ENCODE data around the gene ZNF414. TPM values are rescaled to one million over a fixed set of nuclear protein-coding genes. Genes with fewer than 3 reads are reported as not detected.

The ZNF414 gene
- total RNA-seq, 1 donor from 2014 or later, result 6.3 TPM

DNA sequence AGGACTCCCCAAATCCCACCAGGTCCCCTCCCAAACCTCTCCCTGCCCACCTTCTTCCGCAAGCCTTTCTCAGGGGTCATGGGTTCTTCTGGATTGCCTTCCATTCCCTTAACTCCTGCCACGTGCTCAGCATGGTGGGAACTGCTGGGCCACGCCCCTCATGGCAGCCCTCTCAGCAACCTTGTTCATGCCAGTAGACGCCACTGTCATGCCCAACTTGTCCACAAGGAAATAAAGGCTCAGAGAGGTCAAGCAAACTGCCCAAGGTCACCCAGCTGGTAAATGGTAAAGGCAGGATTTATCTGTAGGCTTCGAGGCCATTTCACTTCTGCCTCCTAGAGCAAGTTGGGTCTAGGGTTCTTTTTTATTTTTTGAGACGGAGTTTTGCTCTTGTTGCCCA lies 22.4 kb downstream of the ZNF414 start:
- no peak for DNase-seq (ENCODE audit: low spot score)

DNA sequence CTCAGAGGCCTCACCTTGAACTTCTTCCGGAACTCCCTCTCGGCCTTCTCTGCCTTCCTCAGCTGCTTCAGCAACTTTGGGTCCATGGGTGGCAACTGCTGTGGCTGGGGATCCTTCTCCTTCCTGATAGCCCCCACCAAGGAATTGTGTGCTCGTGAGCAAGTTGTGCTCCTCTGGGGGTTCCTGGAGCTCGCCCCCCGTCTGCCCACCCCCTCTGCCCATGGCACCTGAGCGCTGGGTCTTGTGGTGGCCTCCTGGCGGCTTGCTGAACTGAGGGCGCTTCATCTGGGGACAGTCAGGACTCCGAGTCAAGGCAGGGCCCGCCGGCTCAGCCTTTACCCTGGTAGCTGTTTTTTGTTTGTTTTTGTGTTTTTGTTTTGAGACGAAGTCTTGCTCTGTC lies 23.1 kb downstream of the ZNF414 start:
- DNase-seq (ENCODE audit: low spot score), result no peak

DNA sequence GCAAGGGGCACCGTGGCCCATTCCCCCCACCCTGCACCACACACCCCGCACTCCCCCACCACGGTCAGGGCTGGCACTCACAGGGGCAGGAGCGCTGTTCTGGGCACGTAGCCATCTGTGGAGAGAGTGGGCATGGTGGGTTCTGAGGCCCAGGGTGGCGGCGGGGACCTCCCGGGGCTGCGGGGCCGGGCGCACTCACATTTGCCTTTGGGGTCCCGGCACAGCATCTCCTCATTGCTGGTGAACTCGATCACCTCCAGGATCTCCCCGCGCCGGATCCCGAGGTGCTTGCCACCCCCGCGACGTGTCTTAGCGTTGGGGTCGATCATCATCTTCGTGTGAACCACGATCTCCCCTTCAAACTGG lies 23.6 kb downstream of the ZNF414 start:
- DNase-seq (ENCODE audit: low spot score), result no peak

DNA sequence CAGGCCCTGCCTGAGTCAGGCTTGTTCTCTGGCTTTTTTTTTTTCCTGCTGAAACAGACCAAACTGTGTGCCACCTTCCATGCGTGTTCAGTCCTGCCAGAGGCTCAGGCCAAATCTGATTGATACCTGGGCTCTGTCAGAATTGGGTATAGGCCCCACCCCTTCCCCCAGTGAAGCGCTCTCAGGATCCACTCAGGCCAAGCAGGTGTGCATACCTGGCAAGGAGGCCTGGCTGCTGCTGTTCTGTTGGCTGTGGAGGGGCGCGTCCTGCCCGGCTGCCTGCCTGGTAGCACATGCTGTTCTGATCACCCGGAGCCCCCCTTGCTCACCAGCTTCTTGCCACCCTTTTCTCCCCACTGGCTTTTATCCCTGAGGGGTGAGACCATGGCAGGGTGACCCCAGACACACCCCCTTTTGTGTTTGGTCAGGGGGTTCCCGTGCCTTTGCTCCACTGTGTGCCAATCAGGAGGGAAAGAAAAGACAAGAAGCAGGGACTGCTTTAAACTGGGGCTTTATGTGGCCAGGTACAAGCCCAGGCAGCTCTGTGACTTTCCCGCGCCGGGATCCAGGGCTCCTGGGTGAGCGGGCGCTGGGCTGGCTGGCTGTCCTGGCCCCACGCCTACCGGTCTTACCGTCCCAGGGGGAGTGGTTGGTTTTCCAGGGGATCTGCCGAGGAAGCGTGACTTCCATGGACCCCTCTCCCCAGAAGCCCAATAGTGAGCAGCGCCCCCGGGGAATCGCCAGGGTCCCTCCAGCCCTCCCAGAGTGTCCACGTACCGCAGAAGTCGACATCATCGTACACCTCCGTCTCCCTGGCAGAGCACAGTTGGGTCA lies 24.2 kb downstream of the ZNF414 start:
- peak; percentile 67 for DNase-seq (ENCODE audit: low spot score)

DNA sequence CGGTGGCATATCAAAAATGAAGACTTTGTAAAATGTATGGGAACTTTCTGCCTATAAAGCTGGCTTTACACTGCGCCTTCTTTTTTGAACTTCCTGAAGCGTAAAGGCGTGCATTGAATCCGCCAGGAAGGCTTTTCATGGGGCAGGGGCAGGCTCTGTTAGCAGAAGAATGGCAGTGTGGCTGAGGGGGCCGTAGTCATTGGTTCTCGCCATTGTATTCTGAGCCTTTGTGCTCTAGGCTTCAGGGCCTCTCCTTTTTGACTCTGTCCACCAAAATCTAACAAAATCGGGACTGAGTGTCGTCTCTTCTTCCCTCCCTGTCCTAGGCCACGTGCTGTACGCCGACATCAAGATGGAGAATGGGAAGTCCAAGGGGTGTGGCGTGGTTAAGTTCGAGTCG lies 25.6 kb downstream of the ZNF414 start:
- no peak for DNase-seq (ENCODE audit: low spot score)

DNA sequence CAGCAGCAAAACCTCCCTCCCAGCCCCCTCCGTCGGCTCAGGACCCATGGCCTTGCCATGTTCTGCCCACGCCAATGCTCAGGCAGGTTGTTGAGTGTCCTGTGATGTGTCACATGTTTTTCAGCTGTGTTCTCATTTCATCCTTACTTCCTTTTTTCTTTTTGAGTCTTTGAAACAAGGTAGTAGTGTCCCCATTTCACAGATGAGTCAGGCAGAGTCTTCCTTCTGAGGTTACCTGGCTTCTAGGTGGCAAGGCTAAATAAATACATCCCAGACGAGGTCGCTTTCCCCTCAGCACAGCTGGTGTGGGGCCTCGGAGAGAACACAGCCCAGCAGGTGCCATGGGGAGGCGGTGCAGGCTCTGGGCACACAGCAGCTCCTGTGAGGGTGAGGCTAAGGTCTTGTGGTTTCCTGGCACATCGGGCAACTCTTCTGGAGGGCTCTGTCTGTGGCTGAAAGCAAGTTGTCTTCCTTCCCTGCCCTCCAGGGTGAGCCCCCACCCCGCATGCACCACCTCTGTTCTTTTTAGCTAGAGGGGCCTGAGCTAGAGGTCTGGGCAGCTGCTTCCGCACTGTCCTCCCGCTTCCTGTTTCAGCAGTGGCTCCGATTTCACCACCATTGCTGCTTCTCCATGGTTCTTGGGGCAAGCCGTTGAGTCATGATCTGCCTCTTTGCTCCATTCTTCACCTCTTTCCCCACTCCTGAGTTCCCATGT lies 26.7 kb downstream of the ZNF414 start:
- DNase-seq (ENCODE audit: low spot score), result no peak

DNA sequence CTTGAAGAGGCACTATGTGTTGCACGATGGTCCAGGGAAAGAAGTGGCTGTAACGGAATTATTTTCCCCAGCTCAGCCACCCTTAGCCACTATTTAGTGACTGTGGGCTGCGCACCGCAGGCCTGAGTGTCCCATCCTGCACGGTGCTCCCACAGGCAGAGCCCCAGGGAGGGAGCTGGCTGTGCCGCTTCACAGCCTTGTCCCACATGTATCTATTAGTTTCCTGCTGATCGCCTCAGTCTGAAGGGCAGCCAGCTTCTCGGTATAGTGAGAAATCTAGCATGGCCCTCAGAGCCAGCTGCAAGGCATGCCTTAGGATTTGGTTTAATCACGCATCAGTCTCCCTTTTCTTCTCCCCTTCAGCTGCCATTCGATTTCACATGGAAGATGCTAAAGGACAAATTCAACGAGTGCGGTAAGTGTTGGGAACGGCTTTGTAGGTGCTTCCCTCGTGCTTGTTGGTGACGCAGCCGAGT lies 27.3 kb downstream of the ZNF414 start:
- DNase-seq (ENCODE audit: low spot score), result no peak

DNA sequence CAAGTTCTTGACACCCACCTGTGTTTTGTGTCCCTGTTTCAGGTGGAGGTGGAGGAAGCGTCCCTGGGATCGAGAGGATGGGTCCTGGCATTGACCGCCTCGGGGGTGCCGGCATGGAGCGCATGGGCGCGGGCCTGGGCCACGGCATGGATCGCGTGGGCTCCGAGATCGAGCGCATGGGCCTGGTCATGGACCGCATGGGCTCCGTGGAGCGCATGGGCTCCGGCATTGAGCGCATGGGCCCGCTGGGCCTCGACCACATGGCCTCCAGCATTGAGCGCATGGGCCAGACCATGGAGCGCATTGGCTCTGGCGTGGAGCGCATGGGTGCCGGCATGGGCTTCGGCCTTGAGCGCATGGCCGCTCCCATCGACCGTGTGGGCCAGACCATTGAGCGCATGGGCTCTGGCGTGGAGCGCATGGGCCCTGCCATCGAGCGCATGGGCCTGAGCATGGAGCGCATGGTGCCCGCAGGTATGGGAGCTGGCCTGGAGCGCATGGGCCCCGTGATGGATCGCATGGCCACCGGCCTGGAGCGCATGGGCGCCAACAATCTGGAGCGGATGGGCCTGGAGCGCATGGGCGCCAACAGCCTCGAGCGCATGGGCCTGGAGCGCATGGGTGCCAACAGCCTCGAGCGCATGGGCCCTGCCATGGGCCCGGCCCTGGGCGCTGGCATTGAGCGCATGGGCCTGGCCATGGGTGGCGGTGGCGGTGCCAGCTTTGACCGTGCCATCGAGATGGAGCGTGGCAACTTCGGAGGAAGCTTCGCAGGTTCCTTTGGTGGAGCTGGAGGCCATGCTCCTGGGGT lies 28.2 kb downstream of the ZNF414 start:
- no peak for DNase-seq (ENCODE audit: low spot score)

DNA sequence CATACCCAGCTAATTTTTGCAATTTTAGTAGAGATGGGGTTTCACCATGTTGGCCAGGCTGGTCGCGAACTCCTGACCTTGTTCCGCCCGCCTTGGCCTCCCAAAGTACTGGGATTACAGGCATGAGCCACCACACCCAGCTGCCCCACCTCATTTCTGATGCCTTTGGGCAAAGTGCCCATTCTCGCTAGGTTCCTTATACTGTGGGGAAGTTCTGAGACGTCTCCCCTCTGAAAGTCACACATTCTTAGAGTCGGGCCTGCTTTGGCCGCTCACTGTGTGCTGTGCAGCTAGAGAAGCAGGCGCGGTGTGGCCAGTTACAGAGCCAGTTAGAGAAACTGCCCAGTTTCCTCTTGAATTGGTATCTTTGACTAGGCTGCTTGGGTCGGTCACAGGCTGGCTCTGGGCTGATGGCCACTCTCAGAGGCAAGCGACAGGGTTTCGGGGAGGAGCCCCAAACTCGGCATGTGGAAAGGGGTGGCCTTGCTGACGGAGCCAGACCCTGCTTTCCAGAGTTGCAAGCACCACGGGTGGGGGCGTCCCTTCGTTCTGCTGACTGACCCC lies 29.6 kb downstream of the ZNF414 start:
- DNase-seq (ENCODE audit: low spot score), result peak; percentile 39

DNA sequence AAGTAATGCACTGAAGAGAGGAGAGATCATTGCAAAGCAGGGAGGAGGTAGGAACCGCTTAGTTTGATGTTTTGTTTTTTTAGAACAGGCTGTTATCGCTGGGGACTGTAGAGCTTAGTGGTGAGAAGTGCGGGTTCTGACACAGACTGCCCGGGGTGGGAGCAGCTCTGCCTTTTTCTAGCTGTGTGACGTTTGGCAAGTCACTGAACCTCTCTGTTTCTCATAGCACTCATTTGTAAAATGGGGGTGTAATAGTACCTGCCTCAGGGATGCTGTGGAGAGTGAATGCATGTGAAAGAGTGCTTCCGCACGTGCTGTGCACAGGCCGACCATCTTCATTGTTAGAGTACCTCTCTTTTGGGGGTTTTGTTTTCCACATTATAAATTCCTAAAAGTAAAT lies 30.8 kb downstream of the ZNF414 start:
- no peak for DNase-seq (ENCODE audit: low spot score)

DNA sequence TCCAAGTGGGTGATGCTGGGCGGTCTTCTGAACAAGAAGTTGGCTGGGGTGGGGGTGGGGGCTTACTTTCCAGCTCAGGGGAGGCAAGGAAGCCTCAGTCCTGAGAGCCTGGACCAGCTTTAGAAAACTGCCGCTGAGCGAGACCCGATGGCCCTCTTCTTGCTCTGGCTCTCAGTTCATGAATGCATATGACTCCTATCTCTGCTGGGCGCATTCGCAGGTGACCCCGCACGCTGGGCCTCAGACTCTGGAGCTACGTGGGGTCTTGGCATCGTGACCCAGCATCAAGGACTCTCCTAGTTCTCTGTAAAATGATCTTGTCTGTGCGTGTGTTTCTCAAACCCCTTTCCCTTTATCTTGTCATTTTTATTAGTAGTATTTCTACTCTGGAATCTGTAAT lies 31.3 kb downstream of the ZNF414 start:
- DNase-seq (ENCODE audit: low spot score), result peak; percentile 50

DNA sequence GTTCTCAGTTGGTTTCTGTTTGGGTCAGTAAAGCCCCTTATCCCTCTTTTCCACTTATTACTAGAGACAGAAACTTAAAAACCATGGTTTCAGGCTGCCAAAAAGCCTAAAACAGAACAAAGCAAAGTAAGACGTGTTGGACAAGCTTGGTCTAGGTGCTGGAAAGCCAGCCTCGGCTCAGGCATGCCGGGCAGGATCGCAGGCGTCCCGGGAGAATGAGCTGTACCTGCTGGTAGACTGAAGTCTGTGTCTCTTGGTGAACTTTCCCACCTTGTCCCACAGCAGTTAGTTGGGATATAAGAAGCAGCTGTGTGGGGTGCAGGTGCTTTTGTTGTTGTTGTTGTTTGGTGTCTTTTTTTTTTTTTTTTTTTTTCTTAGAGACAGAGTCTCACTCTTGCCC lies 32.4 kb downstream of the ZNF414 start:
- no peak for DNase-seq (ENCODE audit: low spot score)

DNA sequence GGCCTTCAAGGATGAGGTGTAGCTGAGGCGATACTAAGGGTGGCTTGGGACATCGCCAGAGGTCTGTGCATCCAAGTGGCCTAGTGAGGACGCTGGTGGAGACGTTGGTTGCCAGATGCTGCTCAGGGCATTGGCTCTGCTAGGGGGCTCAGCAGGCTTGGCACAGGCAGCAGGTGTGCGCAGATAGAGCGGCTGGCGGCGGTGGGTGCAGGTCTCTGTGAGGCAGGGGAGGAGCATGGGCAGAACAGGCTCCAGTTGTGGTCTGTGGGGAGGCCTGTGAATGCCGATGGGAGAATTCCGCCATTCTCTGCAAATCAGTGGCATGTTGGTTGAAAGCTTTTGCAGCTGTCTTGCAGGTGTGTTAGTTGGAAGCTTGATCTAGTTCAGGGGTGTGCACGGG lies 32.8 kb downstream of the ZNF414 start:
- no peak for DNase-seq (ENCODE audit: low spot score)

DNA sequence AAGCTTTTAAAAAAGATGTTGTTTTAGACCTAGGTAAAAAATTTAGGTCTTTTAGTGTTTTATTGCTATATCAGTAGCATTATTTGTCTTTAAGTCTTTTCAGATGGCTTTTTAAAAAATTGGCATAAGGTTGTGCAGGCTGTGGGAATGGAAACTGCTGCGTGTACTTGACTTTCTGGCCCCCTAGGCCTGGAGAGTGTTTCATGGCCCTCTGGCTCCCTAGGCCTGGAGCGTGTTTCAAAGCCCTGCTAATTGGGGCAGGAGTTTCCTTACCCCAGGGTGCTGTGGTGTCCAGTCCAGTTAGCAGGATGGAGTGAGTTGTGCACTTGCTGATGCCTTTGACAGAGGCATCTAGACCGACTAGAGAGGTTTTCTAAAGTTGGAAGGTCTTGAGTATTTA lies 35.4 kb downstream of the ZNF414 start:
- no peak for DNase-seq (ENCODE audit: low spot score)

DNA sequence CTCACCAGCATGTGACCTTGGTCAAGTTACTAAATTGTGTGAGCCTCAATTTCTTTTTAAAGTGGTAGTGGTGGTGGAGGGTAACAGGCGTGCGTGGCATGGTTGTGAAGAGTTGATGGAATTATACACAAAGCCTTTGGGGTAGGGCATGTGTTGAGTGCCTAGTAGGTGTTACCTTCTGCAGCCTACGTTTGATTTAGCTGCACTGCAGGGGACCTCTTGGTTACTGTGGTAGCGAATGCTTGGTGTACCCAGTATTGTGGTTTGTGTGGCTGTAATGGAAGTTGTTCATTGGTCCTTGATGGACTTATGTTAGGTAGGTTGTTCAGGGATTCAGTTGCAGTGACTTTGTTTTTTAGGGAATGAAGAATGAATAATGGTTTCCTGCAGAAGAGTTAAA lies 36.1 kb downstream of the ZNF414 start:
- DNase-seq (ENCODE audit: low spot score), result no peak

DNA sequence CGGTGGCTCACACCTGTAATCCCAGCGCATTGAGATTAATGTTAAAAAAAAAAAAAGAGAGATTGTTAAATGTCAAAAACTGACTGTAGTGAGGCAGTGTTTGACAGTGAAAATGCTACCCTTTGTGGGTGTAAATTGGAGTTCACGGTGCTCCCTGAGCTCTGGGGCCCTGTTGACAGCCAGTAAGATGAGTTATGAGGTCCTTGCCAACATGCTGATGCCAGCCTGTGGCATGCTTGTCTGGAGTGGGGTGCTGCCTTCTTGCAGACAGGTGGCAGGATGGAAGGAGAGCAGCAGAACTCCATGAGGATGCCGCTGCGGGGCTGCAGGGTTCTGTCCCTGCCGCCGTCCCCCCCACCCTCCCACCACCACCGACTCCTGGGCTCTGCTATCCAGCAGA lies 37.4 kb downstream of the ZNF414 start:
- DNase-seq (ENCODE audit: low spot score), result no peak

DNA sequence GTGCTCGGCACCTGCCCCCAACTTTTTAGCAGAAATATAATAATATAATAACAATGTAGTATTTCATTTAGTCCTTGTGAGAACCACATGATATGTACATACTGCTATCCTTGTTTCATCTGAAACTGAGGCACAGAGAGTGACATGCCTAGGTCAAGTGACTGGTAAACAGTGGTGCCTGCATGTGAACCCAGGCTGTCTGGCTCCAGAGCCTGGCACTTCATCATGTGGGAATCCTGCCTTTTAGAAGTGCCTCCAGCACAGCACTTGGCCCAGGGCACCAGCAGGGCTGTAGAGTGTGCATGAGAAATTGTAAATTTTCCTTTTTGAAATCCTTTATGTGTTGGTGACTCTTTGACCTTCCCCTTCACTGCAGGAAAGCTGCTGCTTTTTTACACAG lies 39.0 kb downstream of the ZNF414 start:
- no peak for DNase-seq (ENCODE audit: low spot score)

DNA sequence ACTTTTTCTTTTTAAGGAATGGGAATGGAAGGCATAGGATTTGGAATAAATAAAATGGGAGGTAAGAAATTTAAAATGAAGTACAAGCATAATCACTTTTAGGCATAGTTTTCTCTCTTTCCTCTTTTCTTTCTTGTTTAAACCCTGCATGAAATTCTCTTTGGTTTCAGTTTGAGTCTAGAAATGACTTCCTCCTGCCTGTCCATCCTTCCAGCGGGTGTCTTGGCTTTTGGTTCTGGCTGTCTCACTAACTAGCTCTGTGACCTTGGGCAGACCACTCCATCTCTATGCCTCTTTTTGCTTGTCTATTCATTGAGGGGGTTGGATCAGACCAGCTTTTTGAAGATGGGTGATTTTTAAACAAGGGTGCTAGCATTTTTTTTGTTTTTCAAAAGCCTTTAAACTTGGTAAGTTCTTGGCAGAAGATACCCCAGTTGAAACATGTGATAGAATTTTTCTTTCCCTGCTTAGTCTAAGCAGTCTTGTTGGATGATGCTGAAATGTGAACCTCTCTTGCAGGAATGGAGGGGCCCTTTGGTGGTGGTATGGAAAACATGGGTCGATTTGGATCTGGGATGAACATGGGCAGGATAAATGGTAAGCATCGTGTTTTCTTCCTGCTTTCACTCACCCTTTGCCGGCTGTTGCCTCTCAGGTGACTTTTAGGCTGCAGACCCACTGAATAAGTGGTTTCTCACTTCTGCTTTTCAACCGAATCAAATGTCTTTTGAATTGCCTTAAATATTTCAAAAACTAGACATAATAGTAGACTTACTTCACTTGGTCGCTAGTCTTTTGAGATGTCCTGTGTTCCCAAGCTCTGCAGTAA lies 40.1 kb downstream of the ZNF414 start:
- DNase-seq (ENCODE audit: low spot score), result no peak

DNA sequence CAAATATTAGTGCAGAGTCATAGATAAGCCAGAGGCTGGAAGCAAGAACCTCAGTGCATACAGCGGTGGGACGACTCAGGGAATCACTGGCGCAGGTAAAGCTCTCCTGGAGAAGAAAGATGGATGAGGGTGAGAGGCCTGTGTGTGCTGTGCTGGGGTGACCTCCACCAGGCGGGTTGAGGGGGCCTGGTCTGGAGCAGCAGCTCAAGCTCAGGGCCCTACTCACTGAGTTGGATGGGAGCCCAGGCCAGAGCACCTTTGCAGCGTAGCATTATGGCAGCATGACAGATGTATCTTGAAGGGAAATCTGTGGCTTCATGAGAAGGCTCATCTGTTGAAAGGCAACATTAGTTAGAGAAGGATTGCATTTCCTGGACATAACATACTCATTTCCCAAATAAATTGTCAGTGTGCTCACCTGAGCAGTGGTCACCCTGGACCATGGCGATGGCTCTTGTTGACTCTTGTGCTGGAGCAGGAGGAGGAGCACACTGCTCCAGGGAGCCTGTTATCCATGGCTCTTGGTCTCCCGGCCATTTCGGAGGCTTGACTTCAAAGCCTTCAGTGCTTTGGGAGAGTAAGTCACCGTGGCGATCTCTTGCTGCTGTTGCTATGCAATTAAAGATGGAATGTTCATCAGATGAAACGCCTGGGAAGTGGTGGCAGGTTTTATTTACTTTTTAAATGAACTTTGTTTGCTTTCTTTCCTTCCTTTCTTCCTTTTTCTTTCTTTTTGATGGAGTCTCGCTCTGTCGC lies 44.2 kb downstream of the ZNF414 start:
- no peak for DNase-seq (ENCODE audit: low spot score)

DNA sequence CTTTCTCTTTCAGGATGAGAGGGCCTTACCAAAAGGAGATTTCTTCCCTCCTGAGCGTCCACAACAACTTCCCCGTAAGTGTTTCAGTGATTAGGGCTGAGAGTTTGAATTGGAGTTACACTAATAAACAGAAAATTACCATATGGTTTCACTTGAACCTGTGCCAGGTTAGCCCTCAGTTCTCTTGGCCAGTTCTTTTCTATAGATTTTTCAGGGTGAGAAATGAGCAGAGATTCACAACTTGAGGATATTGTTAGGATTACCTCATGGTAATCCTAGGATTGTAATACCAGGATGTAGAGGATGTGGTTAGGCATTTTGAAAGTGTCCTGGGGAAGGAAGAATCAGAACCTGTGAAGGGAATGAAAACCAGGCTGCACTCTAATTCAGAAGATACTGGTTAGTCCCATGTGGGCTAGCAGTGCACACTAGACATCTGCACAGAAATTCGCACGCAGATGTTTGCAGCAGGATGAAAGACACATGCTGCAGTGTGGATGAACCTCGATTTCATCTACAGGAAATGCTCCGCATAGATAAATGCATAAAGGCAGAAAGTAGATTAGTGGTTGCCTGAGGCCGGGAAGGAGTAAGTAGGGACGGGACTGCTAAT lies 45.1 kb downstream of the ZNF414 start:
- no peak for DNase-seq (ENCODE audit: low spot score)
